GM12864 (cell line): Measurements from ENCODE around the gene ZNF160.

Experiments
- DNase-seq: peaks from one replicate; pipeline ENCODE4 v3.0.0-alpha.2; 2011; ENCODE audit warnings: low read depth
- H3K4me3 ChIP-seq: 2 replicates; pipeline ENCODE4 v1.5.1; 2011; ENCODE audit warnings: mild to moderate bottlenecking, low read depth, low read length, control low read depth
- CTCF ChIP-seq: IDR thresholded peaks from 2 replicates; pipeline ENCODE4 v1.5.1; 2011; ENCODE audit warnings: low read depth, mild to moderate bottlenecking, moderate library complexity, low read length, control low read depth, inconsistent platforms; ENCODE audit errors: missing control alignments

Gene ZNF160

GRCh38 chr19:53076984-53077383, 26.2 kb downstream of the ZNF160 start:
- H3K4me3 ChIP-seq, result no peak overlapping the region
- TF ChIP-seq CTCF, result peak; percentile 12
- DNase-seq, result no peak

- TF ChIP-seq CTCF, result no peak
Measured at GRCh38 chr19:53068834-53069233, 34.4 kb downstream of the ZNF160 start.

GRCh38 chr19:53068199-53068598, 35.0 kb downstream of the ZNF160 start:
- no peak for TF ChIP-seq CTCF
- DNase-seq, result no peak
- H3K4me3 ChIP-seq, result no peak overlapping the region

More at GRCh38 chr19:53068834-53069233, 34.4 kb downstream of the ZNF160 start:
- DNase-seq, result no peak
- no peak overlapping the region for H3K4me3 ChIP-seq

DNA sequence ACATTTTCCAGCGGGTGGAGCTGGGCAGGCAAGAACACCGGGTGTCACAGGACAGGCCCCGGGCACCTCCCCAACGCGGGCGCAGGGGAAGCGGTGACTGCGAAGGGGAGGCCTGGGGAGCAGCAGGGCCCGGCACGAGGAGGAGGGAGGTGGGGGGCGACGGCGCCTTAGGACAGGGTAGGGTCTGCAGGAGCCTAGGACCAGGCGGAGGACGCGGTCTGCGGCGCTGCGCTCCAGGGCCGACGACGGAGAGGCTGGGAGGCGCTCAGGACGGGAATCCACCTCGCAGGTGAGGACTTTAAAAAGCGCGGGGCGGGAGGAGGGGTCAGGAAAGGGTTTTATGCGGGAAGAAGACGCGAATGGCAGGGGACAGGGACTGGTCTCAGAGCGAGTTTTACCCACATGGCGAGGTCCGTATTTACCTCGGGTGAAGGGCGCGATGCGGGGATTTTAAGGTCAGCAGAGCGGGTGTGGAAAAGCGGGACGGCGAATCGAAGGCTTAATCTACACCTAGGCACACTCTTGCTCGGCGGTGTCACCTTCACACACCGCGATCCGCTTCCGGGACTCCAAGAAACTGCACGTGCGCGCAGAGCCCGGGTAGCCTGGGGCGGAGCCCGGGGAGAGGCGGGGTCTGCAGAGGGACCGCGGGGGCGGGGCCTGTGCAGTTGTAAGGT, 45.2 kb downstream of the ZNF160 start:
- no peak overlapping the region for H3K4me3 ChIP-seq
- no peak for TF ChIP-seq CTCF
- DNase-seq, result no peak

- DNase-seq, result no peak
- no peak overlapping the region for H3K4me3 ChIP-seq
- no peak for TF ChIP-seq CTCF
Measured at GRCh38 chr19:53055117-53055516, 48.1 kb downstream of the ZNF160 start.

GRCh38 chr19:53047379-53047778, 55.8 kb downstream of the ZNF160 start:
- TF ChIP-seq CTCF, result no peak
- DNase-seq, result no peak
- H3K4me3 ChIP-seq, result no peak overlapping the region

DNA sequence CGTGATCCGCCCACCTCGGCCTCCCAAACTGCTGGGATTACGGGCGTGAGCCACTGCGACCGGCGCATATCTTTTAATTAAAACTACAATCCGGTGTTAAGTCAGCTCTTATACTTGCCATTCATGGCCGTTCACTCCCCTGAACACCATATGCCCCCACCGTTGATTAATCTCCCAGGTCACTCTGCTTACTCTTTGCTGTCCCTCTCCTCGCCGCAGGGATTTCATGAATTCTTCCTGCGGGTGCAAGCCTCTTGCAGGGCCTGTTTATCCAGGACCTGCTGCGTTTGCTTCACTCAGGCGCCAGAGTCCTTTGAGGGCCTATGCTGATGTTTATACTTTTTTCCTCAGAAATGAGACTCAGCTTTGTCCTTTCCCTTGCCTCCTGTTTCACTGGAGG, 57.7 kb downstream of the ZNF160 start:
- TF ChIP-seq CTCF, result no peak
- no peak for DNase-seq
- H3K4me3 ChIP-seq, result no peak overlapping the region
